Osteoblast (primary cell): ENCODE results near the gene SCMH1. TPM values are rescaled to one million over a fixed set of nuclear protein-coding genes. Genes with fewer than 3 reads are reported as not detected.

Experiments used
- DNase-seq: peaks from one replicate; pipeline ENCODE4 v3.0.0; 2011; ENCODE audit warnings: low spot score, mixed read lengths; ENCODE audit not compliant: insufficient read length; ENCODE audit errors: missing footprints
- H2AFZ ChIP-seq: 2 replicates; pipeline ENCODE4 v1.6.0; 2011; ENCODE audit warnings: mild to moderate bottlenecking, low read length
- H3K27ac ChIP-seq: 2 replicates; pipeline ENCODE4 v1.5.1; 2011; ENCODE audit warnings: mild to moderate bottlenecking, low read depth, low read length, moderate library complexity
- H3K27me3 ChIP-seq: 2 replicates; pipeline ENCODE4 v1.6.0; 2012; ENCODE audit warnings: mild to moderate bottlenecking, control low read depth, inconsistent platforms, low read length, moderate library complexity; ENCODE audit not compliant: insufficient read depth
- H3K36me3 ChIP-seq: 2 replicates; pipeline ENCODE4 v1.5.1; 2011; ENCODE audit warnings: mild to moderate bottlenecking, low read length, control low read depth, moderate library complexity; ENCODE audit not compliant: insufficient read depth
- H3K4me1 ChIP-seq: 2 replicates; pipeline ENCODE4 v1.5.1; 2011; ENCODE audit warnings: mild to moderate bottlenecking, low read length, control low read depth, moderate library complexity; ENCODE audit not compliant: insufficient read depth
- H3K4me2 ChIP-seq: 2 replicates; pipeline ENCODE4 v1.6.0; 2011; ENCODE audit warnings: mild to moderate bottlenecking, low read length; ENCODE audit not compliant: insufficient read depth
- H3K4me3 ChIP-seq: fragments of 200-600 bp; sonication (generic); 3 replicates; pipeline ENCODE4 v1.5.1; 2012; ENCODE audit warnings: mild to moderate bottlenecking, low read length, inconsistent platforms; ENCODE audit not compliant: insufficient read depth
- H3K79me2 ChIP-seq: 2 replicates; pipeline ENCODE4 v1.6.0; 2012; ENCODE audit warnings: mild to moderate bottlenecking, low read length, control low read depth, inconsistent platforms; ENCODE audit not compliant: insufficient read depth
- H3K9me3 ChIP-seq: 2 replicates; pipeline ENCODE4 v1.5.1; 2011; ENCODE audit warnings: low read depth, low read length, control low read depth
- H4K20me1 ChIP-seq: 2 replicates; pipeline ENCODE4 v1.6.0; 2012; ENCODE audit warnings: mild to moderate bottlenecking, low read length, control low read depth; ENCODE audit not compliant: insufficient read depth
- total RNA-seq: library from RNA; depleted of rRNA; stranded (reverse); fragments of >200 nt; gene quantifications from 2 replicates; pipeline ENCODE4 v1.2.3, GENCODE V29; 2012
- TF ChIP-seq, protein P1 (sequence below): IDR thresholded peaks from 2 replicates; pipeline ENCODE4 v1.5.1; 2011; ENCODE audit warnings: mild to moderate bottlenecking, low read depth, low read length, moderate library complexity; ENCODE audit errors: extremely low read depth

Gene SCMH1
- total RNA-seq, 1 donor: 33.7 TPM

DNA sequence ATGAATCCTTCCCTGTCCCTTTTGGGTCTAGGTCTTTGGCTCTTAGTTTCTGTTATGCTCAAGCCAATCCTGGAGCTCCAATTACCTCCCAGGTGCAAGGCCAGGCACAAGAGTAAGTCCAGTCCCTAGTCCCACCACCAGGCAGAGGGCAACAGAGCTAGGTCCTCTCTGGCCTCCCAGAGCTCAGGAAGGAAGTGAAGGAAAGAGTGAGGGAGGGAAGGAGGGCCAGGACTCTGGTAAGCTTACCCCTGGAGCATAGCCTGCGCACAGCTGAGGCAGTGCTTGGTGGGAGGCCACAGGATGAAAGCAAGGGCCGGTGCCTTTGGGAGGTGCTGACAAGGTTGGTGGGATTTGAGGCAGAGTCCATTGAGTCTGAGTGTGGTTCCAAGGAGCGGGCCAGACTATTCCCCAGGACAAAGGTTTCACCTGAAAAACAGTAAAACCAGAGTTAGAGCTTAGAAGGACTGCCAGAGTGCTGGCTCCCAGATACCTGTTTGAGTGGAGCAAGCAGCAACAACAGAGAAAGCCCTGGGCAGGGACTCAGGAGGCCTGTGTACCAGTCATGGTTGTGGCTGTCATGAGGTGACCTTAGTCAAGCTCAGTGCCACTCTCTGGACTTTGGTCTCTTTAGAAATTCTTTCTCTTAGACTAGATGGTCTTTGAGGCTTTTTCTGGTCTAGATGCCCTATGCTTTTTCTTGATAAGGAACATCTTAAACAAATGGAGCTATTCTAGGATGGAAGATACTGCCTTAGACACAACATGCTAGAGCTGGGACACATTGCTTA lies 204.8 kb downstream of the SCMH1 start:
- Histone ChIP-seq H3K4me2 (no peak overlapping the region), H3K27ac (no peak overlapping the region), H3K27me3 (no peaks in the 10 kb centered on the region), H3K4me1 (peaks cover 7% of the 10 kb centered on the region), H3K79me2 (no peaks in the 10 kb centered on the region), H4K20me1 (no peaks in the 10 kb centered on the region), H3K36me3 (peaks cover 43% of the 10 kb centered on the region), H3K9me3 (no peaks in the 10 kb centered on the region), H3K4me3 (no peak overlapping the region), H2AFZ (no peak overlapping the region)
- TF ChIP-seq, protein P1, sequence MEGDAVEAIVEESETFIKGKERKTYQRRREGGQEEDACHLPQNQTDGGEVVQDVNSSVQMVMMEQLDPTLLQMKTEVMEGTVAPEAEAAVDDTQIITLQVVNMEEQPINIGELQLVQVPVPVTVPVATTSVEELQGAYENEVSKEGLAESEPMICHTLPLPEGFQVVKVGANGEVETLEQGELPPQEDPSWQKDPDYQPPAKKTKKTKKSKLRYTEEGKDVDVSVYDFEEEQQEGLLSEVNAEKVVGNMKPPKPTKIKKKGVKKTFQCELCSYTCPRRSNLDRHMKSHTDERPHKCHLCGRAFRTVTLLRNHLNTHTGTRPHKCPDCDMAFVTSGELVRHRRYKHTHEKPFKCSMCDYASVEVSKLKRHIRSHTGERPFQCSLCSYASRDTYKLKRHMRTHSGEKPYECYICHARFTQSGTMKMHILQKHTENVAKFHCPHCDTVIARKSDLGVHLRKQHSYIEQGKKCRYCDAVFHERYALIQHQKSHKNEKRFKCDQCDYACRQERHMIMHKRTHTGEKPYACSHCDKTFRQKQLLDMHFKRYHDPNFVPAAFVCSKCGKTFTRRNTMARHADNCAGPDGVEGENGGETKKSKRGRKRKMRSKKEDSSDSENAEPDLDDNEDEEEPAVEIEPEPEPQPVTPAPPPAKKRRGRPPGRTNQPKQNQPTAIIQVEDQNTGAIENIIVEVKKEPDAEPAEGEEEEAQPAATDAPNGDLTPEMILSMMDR: no peak
- DNase-seq: no peak

DNA sequence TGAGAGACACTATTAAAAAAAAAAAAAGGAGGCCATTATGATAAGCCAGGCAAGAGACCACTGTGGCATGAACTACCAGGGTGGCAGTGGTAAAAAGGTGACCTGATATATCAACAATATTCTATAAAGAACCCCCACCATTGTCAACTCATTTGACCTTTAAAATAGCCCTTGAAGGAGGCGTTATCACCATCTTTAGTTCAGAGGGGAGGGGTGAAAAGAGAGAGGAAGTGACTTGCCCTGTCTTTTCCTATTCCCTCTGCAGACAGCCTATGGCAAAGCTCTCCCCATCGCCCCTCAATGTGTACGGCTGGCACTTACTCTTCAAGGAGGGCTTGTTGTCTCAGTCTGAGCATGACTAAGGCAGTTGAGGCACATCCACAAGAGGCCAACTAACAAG lies 208.8 kb downstream of the SCMH1 start:
- DNase-seq: no peak
- Histone ChIP-seq H3K27ac (no peak overlapping the region), H2AFZ (no peak overlapping the region), H3K4me2 (no peak overlapping the region), H3K4me1 (peaks cover 2% of the 10 kb centered on the region), H3K9me3 (no peaks in the 10 kb centered on the region), H3K4me3 (no peak overlapping the region), H4K20me1 (no peaks in the 10 kb centered on the region), H3K79me2 (no peaks in the 10 kb centered on the region), H3K36me3 (peaks cover 63% of the 10 kb centered on the region), H3K27me3 (no peaks in the 10 kb centered on the region)
- TF ChIP-seq, protein P1: no peak

DNA sequence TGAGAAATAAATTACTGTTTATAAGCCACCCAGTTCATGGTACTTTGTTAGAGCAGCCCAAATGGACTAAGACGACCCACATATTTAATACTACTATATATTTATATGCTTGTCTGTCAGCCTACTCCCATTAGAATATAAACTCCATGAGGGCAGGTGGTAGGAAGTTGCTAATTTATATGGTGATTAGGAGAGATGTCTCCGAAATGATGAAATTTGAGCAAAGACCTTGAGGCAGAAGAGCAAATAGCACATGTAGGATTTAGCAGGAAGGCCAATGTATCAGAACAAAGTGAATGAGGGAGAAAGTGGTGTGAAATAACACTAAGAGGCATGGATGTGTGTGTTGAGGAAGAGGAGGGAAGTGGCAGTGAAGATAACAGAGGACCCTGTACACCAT lies 210.0 kb downstream of the SCMH1 start:
- H4K20me1 ChIP-seq: no peaks in the 10 kb centered on the region
- H2AFZ ChIP-seq: no peak overlapping the region
- peaks cover 2% of the 10 kb centered on the region for H3K4me1 ChIP-seq
- H3K9me3 ChIP-seq: no peaks in the 10 kb centered on the region
- peaks cover 64% of the 10 kb centered on the region for H3K36me3 ChIP-seq
- H3K4me3 ChIP-seq: no peak overlapping the region
- H3K27ac ChIP-seq: no peak overlapping the region
- no peaks in the 10 kb centered on the region for H3K79me2 ChIP-seq
- H3K4me2 ChIP-seq: no peak overlapping the region
- no peaks in the 10 kb centered on the region for H3K27me3 ChIP-seq
- no peak for DNase-seq
- TF ChIP-seq, protein P1: no peak

DNA sequence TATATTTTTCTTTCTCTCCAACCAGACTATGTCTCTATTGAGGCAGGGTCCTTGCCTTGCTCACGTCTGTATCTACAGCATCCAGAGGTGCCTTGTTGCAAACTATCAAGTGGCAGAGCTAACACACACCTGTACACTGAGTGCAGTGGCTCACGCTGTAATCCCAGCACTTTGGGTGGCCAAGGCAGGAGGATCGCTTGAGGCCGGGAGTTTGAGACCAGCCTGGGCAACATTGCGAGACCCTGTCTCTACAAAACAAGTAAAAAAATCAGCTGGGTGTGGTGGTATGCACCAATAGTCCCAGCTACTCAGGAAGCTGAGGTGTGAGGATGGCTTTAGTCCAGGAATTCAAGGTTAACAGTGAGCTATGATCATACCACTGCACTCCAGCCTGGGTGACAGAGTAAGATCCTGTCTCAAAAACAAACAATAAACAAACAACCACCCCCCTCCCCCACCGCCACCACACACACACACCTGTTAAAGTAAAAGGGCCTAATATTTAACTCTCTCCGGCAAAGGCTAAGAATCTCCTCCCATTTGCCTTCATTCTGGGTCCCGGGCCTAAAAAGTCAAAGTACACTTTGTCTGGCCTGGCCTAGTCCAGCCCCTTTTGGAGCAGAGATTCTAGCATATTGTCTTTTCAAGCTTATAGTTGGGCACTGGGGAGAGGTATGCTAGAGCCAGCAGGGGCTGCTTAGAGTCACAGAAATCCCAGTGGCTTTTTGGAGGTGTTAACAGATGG lies 211.1 kb downstream of the SCMH1 start:
- Histone ChIP-seq H3K4me2 (no peak overlapping the region), H3K4me3 (no peak overlapping the region), H3K79me2 (no peaks in the 10 kb centered on the region), H3K36me3 (peaks cover 53% of the 10 kb centered on the region), H4K20me1 (no peaks in the 10 kb centered on the region), H2AFZ (no peak overlapping the region), H3K27me3 (no peaks in the 10 kb centered on the region), H3K4me1 (peaks cover 2% of the 10 kb centered on the region), H3K9me3 (no peaks in the 10 kb centered on the region), H3K27ac (no peak overlapping the region)
- TF ChIP-seq, protein P1: no peak
- no peak for DNase-seq
